ENCODE measurements around the gene IPCEF1.
A peak's percentile ranks its signal among the peaks of the same experiment; 100 is the strongest.

The IPCEF1 gene

GRCh38 chr6:154156135-154156896, 200.3 kb downstream of the IPCEF1 start:
- peaks cover 16% of the 10 kb centered on the region for H3K4me1 ChIP-seq (ENCODE audit: insufficient read depth, low read length, poor library complexity, severe bottlenecking)
- H4K20me1 ChIP-seq (ENCODE audit: insufficient read depth, low read length, poor library complexity, severe bottlenecking): no peaks in the 10 kb centered on the region
- no peaks in the 10 kb centered on the region for H3K79me2 ChIP-seq (ENCODE audit: insufficient read depth, low read length)
- no peaks in the 10 kb centered on the region for H3K36me3 ChIP-seq (ENCODE audit: insufficient read depth, low read length)
- no peaks in the 10 kb centered on the region for H3K27me3 ChIP-seq (ENCODE audit: insufficient read depth, low read length, poor library complexity, severe bottlenecking)
- TF ChIP-seq EZH2phosphoT487 (IDR thresholded peaks at IDR 0.05; ENCODE audit: borderline replicate concordance): no peak
- peak; percentile 96 for TF ChIP-seq CTCF (conservative IDR thresholded peaks at IDR 0.05; ENCODE audit: low read length)
- H3K9ac ChIP-seq (ENCODE audit: low read depth, low read length, poor library complexity, severe bottlenecking): no peak overlapping the region
- no peaks in the 10 kb centered on the region for H3K9me2 ChIP-seq (replicated peaks; ENCODE audit: low read depth, low read length)
- H2AFZ ChIP-seq (ENCODE audit: low read length): peak overlapping the region; percentile 13; the same call in 1 of the 2 replicates
- no peak overlapping the region for H3K4me2 ChIP-seq (ENCODE audit: low read depth, low read length, poor library complexity, severe bottlenecking)
- H3K9me3 ChIP-seq (ENCODE audit: insufficient read depth, low read depth, low read length): no peaks in the 10 kb centered on the region
- H3K4me3 ChIP-seq (ENCODE audit: low read length, poor library complexity, severe bottlenecking): no peak overlapping the region
- H3F3A ChIP-seq (ENCODE audit: low read depth): no peaks in the 10 kb centered on the region

GRCh38 chr6:154154389-154154967, 202.1 kb downstream of the IPCEF1 start:
- H2AFZ ChIP-seq (ENCODE audit: low read length): no peak overlapping the region
- H3K9me3 ChIP-seq (ENCODE audit: insufficient read depth, low read depth, low read length): no peaks in the 10 kb centered on the region
- H3K79me2 ChIP-seq (ENCODE audit: insufficient read depth, low read length): no peaks in the 10 kb centered on the region
- no peak overlapping the region for H3K4me2 ChIP-seq (ENCODE audit: low read depth, low read length, poor library complexity, severe bottlenecking)
- H3K36me3 ChIP-seq (ENCODE audit: insufficient read depth, low read length): no peaks in the 10 kb centered on the region
- TF ChIP-seq EZH2phosphoT487 (IDR thresholded peaks at IDR 0.05; ENCODE audit: borderline replicate concordance) (no peak), CTCF (conservative IDR thresholded peaks at IDR 0.05; ENCODE audit: low read length) (peak; percentile 74)
- H4K20me1 ChIP-seq (ENCODE audit: insufficient read depth, low read length, poor library complexity, severe bottlenecking): no peaks in the 10 kb centered on the region
- peaks cover 16% of the 10 kb centered on the region for H3K4me1 ChIP-seq (ENCODE audit: insufficient read depth, low read length, poor library complexity, severe bottlenecking)
- H3K27me3 ChIP-seq (ENCODE audit: insufficient read depth, low read length, poor library complexity, severe bottlenecking): no peaks in the 10 kb centered on the region
- no peak overlapping the region for H3K9ac ChIP-seq (ENCODE audit: low read depth, low read length, poor library complexity, severe bottlenecking)
- no peaks in the 10 kb centered on the region for H3K9me2 ChIP-seq (replicated peaks; ENCODE audit: low read depth, low read length)
- H3K4me3 ChIP-seq (ENCODE audit: low read length, poor library complexity, severe bottlenecking): no peak overlapping the region
- no peaks in the 10 kb centered on the region for H3F3A ChIP-seq (ENCODE audit: low read depth)

- Histone ChIP-seq H3K9me2 (replicated peaks; ENCODE audit: low read depth, low read length) (no peaks in the 10 kb centered on the region), H2AFZ (ENCODE audit: low read length) (no peak overlapping the region), H3F3A (ENCODE audit: low read depth) (no peaks in the 10 kb centered on the region), H3K4me2 (ENCODE audit: low read depth, low read length, poor library complexity, severe bottlenecking) (no peak overlapping the region), H3K4me3 (ENCODE audit: low read length, poor library complexity, severe bottlenecking) (no peak overlapping the region), H3K79me2 (ENCODE audit: insufficient read depth, low read length) (no peaks in the 10 kb centered on the region), H3K9me3 (ENCODE audit: insufficient read depth, low read depth, low read length) (no peaks in the 10 kb centered on the region), H4K20me1 (ENCODE audit: insufficient read depth, low read length, poor library complexity, severe bottlenecking) (no peaks in the 10 kb centered on the region), H3K4me1 (ENCODE audit: insufficient read depth, low read length, poor library complexity, severe bottlenecking) (no peaks in the 10 kb centered on the region), H3K27me3 (ENCODE audit: insufficient read depth, low read length, poor library complexity, severe bottlenecking) (no peaks in the 10 kb centered on the region), H3K9ac (ENCODE audit: low read depth, low read length, poor library complexity, severe bottlenecking) (no peak overlapping the region), H3K36me3 (ENCODE audit: insufficient read depth, low read length) (no peaks in the 10 kb centered on the region)
- TF ChIP-seq EZH2phosphoT487 (IDR thresholded peaks at IDR 0.05; ENCODE audit: borderline replicate concordance): no peak
- no peak for TF ChIP-seq CTCF (conservative IDR thresholded peaks at IDR 0.05; ENCODE audit: low read length)
Observed at GRCh38 chr6:154143753-154144152, 212.8 kb downstream of the IPCEF1 start.
